Chondrocyte (in vitro differentiated cells): Measurements from ENCODE around the gene ABHD16A. TPM values are rescaled to one million over a fixed set of nuclear protein-coding genes. Genes with fewer than 3 reads are reported as not detected.

Source experiments
- DNase-seq: peaks from one replicate; pipeline ENCODE4 v3.0.0; 2021; ENCODE audit warnings: mixed read lengths, low spot score
- H3K27ac Mint-ChIP-seq: one replicate; pipeline ENCODE4 v1.8.0; 2021; ENCODE audit warnings: mild to moderate bottlenecking, moderate library complexity, mixed read lengths; ENCODE audit not compliant: unreplicated experiment
- H3K27me3 Mint-ChIP-seq: 2 replicates; pipeline ENCODE4 v1.8.0; 2021; ENCODE audit warnings: low read depth, mixed read lengths
- H3K36me3 Mint-ChIP-seq: 2 replicates; pipeline ENCODE4 v1.8.0; 2021; ENCODE audit warnings: low read depth, mixed read lengths
- H3K4me1 Mint-ChIP-seq: 2 replicates; pipeline ENCODE4 v1.8.0; 2021; ENCODE audit warnings: low read depth, mild to moderate bottlenecking, mixed read lengths
- H3K4me3 Mint-ChIP-seq: one replicate; pipeline ENCODE4 v1.8.0; 2021; ENCODE audit warnings: mild to moderate bottlenecking, moderate library complexity, mixed read lengths; ENCODE audit not compliant: unreplicated experiment
- H3K9me3 Mint-ChIP-seq: 2 replicates; pipeline ENCODE4 v1.8.0; 2021; ENCODE audit warnings: low read depth, mixed read lengths
- CTCF ChIP-seq: fragments of 200-600 bp; sonication (generic); IDR thresholded peaks from 2 replicates; pipeline ENCODE4 v1.5.0; 2021; ENCODE audit warnings: antibody characterized with exemption, mild to moderate bottlenecking, moderate library complexity
- total RNA-seq: library from RNA; stranded (reverse); gene quantifications from 3 replicates; pipeline ENCODE4 v1.2.1, GENCODE V29; 2021

Gene ABHD16A
- total RNA-seq, 1 donor from 2014 or later = 27.8 TPM

- Mint-ChIP-seq H3K4me3 (peak overlapping the region; percentile 83), H3K27ac (peak overlapping the region; percentile 82), H3K4me1 (peaks cover 67% of the 10 kb centered on the region), H3K27me3 (no peaks in the 10 kb centered on the region), H3K36me3 (peaks cover 2% of the 10 kb centered on the region), H3K9me3 (no peaks in the 10 kb centered on the region)
- no peak for TF ChIP-seq CTCF
- DNase-seq = no peak
Observed at GRCh38 chr6:31661262-31662123, 41.6 kb downstream of the ABHD16A start.

GRCh38 chr6:31660381-31661261 lies 42.5 kb downstream of the ABHD16A start, which contains the start of gene C6orf47:
Gene C6orf47, minus strand, starts transcription at chr6:31660778. Its CDS starts 831 bp downstream, at chr6:31659947.
- Mint-ChIP-seq H3K4me3 (peak within 1 kb of the TSS; percentile 83), H3K4me1 (peaks cover 63% of the 10 kb centered on the region), H3K27me3 (no peaks in the 10 kb centered on the region), H3K27ac (peak within 1 kb of the TSS; percentile 82), H3K36me3 (peaks cover 2% of the 10 kb centered on the region), H3K9me3 (no peaks in the 10 kb centered on the region)
- peak; percentile 22 for TF ChIP-seq CTCF
- no peak for DNase-seq

- Mint-ChIP-seq H3K27ac (peak overlapping the region; percentile 79), H3K27me3 (no peaks in the 10 kb centered on the region), H3K36me3 (peaks cover 2% of the 10 kb centered on the region), H3K4me3 (peak overlapping the region; percentile 83), H3K4me1 (peaks cover 62% of the 10 kb centered on the region), H3K9me3 (no peaks in the 10 kb centered on the region)
- no peak for TF ChIP-seq CTCF
- DNase-seq = no peak
Observed at GRCh38 chr6:31659649-31660380, 43.3 kb downstream of the ABHD16A start.

GRCh38 chr6:31658983-31659648 lies 44.0 kb downstream of the ABHD16A start:
- no peaks in the 10 kb centered on the region for H3K27me3 Mint-ChIP-seq
- DNase-seq = no peak
- H3K9me3 Mint-ChIP-seq = no peaks in the 10 kb centered on the region
- no peak for TF ChIP-seq CTCF
- peak overlapping the region; percentile 79 for H3K27ac Mint-ChIP-seq
- H3K4me1 Mint-ChIP-seq = peaks cover 55% of the 10 kb centered on the region
- H3K36me3 Mint-ChIP-seq = peaks cover 2% of the 10 kb centered on the region
- H3K4me3 Mint-ChIP-seq = peak overlapping the region; percentile 83
